D341Med (cell line): ENCODE results near the gene LRMDA.

Experiments
- DNase-seq: peaks from one replicate; pipeline ENCODE4 v3.0.0; 2012; ENCODE audit warnings: low spot score

LRMDA gene

DNA sequence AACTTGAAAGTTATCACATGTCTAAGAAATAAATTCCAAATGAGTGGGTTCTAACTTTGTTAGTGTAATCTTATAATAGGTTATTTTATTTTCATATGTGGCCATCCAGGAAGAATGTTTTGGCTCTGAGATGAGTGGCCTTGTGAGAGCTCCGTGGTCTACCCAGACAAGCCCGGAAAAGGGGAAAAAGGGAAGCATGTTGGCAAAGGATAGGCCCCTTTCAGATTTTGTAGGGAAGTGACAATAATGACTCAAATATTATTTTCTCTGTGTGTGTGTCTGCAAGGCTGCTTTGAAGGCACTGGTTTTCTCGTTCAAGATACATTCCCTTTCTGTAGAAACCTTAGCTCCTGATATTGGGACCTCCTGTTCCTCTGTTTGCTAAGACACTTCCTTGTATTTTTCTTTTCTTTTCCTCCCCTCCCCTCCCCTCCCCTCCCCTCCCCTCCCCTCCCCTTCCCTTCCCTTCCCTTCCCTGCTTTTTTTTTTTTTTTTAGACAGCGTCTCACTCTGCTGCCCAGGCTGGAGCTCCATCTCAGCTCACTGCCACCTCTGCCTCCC is 240.8 kb downstream of the LRMDA start:
- no peak for DNase-seq

DNA sequence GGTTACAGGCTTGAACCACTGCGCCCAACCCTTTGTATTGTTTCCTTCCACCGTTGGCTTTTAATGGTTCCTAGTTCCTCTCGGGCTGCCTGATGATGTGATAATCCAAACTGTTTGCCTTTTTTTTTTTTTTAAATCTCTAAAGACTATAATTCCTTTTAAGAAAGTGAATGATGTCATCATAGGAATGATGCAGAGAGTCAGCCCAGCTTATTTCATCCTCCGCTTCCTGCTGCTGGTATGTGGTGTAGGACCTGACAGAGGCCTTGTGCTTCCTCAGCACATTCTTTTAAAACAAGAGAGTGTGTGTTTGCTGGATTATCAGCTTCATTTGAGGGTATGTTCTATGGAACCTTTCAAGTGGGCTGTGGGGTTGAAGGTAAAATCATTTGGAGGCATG is 241.4 kb downstream of the LRMDA start:
- DNase-seq, result no peak

- DNase-seq, result no peak
Measured at GRCh38 chr10:75677541-75677940, 246.1 kb downstream of the LRMDA start.

GRCh38 chr10:75678527-75678926 is 247.1 kb downstream of the LRMDA start:
- DNase-seq, result no peak

- DNase-seq, result no peak
Measured at GRCh38 chr10:75679536-75679935, 248.1 kb downstream of the LRMDA start.

- DNase-seq, result no peak
Measured at GRCh38 chr10:75681334-75681733, 249.9 kb downstream of the LRMDA start.

DNA sequence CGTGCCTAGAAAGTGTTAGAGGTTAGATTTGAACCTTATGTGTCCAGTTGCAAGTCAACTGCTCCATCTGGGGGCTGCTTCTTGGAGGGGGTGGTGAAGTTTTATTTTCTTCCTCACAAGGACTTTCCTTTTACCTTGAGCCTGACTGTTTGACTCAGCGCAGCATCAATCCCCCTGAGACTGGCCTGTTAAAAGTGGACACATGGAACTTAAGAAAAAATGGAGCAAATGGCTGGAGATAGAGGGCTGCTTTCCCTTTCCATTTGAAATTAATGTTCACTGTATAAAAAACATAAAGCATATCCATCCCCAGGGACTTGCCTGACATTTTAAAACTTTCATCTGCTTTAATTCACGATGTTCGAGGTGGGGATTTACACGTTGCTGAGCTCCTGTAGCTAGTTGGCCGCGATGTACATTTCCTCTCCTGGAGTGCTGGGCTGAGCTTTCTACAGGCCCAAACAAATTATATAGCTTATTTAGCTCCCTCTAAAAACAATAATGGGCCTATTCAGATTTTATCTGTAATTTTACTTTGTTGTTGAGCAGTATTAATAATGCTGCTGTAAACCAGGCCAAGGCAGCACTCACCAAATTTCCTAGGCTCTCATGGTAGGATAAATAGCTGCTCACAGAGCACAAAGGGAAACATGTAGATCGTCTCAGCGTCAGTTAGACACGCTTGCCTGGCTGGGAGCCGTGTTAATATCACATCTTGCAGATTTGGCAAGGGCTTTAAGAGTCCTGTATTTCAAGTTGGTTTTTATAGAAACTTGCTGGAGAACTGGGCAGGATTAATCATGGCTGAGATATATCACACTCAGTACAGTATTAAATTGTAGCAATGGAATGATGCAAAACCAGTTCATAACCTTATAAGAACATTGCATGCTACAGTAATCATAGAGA is 251.5 kb downstream of the LRMDA start:
- DNase-seq, result no peak

- no peak for DNase-seq
Measured at GRCh38 chr10:75685187-75685586, 253.8 kb downstream of the LRMDA start.

DNA sequence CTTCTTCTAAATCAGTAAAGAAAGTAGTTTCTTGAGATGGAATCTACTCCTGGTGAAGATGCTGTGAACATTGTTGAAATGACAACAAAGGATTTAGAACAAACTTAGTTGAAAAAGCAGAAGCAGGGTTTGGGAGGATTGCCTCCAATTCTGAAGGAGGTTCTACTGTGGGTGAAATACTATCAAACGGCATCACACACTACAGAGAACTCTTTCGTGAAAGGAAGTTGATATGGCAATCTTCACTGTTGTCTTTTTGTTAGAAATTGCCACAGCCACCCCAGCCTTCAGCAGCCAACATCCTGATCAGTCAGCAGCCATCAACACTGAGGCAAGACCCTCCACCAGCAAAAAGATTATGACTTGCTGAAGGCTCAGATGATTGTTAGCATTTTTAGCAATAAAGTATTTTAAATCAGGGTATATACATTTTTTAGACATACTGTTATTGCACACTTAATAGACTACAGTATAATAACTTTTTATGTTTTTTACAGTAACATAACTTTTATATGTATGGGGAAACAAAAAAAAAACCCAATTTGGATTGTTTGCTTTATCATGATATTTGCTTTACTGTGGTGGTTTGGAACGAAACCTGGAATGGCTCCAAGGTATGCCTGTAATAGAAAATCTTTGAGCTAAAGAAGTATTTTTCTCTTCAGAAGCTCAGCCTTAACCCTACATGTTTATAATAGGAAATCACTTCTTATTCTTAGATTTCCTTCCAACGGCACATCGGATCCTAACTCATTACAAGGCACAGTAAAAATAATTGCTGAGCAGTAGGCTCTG is 257.3 kb downstream of the LRMDA start:
- no peak for DNase-seq

DNA sequence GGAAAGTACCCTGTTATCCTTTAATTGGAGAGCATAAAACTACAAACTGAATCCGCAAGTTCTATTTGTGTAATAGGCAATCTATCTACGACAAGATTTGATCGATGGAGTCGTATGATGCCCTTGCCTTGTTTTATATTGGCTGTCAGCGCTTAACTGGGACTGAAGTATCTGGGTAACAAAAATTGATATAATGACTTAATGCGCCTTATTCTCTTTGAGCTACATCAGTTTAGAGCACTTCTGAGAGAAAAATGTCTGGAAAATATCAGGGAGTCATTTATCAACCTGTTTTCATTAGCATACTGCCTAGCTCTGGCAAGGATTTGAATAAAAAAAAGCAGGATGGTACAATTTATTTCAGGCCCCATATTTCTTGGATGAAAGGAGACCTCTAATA is 262.1 kb downstream of the LRMDA start:
- no peak for DNase-seq

- DNase-seq, result no peak
Measured at GRCh38 chr10:75694269-75694668, 262.8 kb downstream of the LRMDA start.

- DNase-seq, result no peak
Measured at GRCh38 chr10:75694790-75695189, 263.4 kb downstream of the LRMDA start.

DNA sequence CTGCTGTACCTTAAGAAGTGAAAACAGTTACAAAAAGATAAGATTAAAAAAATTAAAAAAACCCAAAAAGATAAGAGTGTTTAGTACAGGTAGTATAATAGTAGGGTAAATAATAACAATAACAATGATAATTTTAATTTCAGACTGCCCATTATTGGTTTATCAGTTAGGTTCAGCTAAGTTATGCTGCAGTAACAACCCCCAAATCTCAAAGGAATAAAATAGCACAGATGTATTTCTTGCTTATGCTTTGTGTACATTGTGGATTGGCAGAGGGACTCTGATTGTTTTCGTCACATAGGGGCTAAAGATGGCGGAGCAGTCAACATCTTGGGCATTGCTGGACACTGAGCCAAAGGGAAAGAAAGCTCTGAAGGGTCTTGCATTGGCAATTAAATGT is 264.6 kb downstream of the LRMDA start:
- DNase-seq, result no peak

GRCh38 chr10:75696536-75696935 is 265.1 kb downstream of the LRMDA start:
- DNase-seq, result no peak

DNA sequence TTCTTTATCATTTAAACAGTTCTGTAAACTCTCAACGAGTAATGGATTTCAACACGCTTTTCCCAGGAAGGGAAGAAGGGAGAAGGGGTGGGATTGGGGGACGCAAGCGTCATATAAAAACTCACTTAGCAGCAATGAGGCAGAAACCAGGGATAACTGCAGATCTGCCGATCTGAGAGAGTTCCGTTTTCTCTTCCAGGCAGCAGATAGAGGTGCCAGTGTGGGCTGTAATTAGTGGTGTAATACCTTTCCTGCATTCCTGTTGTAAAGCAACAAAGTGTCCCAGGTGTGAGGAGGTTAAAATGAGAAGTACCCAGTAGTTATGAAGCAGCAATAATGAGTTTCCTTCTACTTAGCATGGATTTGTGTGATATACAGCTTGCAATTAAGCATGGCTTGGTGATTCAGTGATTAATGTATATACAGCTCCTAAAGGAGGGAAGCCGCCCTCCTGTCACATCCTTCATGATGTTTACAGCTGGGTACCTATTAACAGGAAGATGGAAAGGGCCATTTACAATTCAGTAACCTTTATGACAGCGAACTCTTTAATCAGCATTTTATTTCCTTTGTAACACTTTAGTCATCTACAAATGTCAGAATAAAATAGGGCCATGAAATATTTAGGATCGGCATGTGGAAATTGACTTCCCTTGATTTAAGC is 271.9 kb downstream of the LRMDA start:
- no peak for DNase-seq

DNA sequence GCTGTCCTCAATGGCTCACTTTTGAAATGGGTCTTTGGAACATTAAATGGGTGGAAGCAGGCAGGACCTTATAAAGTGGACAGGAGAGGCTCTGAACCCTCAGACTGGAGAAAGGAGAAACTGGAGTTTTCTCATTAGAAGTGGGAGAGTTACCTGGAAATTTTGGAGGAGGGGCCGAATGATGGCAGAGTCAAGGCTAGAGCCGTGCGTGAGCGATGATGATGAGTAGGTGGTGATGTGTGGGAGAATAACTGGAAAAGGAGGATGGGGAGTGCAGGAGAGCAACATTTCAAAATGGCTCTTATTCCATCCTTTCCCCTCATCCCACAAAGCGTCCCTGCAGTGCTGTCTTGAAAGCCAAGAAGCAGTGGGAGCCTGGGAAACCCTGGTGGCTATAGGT is 274.0 kb downstream of the LRMDA start:
- DNase-seq, result no peak

- DNase-seq, result no peak
Measured at GRCh38 chr10:75707080-75707840, 275.8 kb downstream of the LRMDA start.

- no peak for DNase-seq
Measured at GRCh38 chr10:75708060-75708459, 276.6 kb downstream of the LRMDA start.

- no peak for DNase-seq
Measured at GRCh38 chr10:75709245-75709644, 277.8 kb downstream of the LRMDA start.

DNA sequence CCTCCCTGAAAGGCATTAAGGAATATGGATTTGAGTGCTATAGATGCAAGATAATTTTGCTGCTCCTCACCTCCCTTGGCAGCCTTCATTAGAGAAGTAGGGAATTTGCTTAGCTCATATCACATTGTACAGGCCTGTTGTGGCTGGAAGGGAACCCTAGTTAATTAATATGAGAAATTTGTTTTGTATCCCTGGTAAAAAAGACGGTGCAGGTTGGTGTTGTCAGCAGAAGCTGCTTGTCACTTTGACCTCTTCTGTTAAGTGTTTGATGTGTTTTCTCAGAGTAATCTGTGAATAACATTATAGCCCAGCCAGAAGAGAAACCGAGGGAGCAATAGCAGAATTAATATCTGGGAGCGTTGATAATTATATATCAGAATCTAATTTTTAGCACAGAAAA is 278.4 kb downstream of the LRMDA start:
- DNase-seq, result no peak

GRCh38 chr10:75712242-75712880 is 280.9 kb downstream of the LRMDA start:
- DNase-seq, result no peak
